H1 (cell line): Measurements from ENCODE around the gene SERPINH1.

ENCODE experiments used
- CEBPB ChIP-seq: IDR thresholded peaks from 2 replicates; pipeline ENCODE4 v1.6.1; 2012; ENCODE audit warnings: low read depth, low read length
- CHD2 ChIP-seq: IDR thresholded peaks from 2 replicates; pipeline ENCODE4 v1.6.1; 2012; ENCODE audit warnings: low read length, improper control_type of control experiment
- CTCF ChIP-seq, 3 experiments: IDR thresholded peaks; 1 replicate in 2 of 3; 2 replicates in 1 of 3; pipeline versions ENCODE4 v1.5.1 to v1.6.1; 2011; ENCODE audit warnings: low read length in 3 of 3, mild to moderate bottlenecking in 3 of 3, inconsistent platforms in 2 of 3, low read depth in 1 of 3, moderate library complexity in 1 of 3; ENCODE audit not compliant: insufficient read depth in 1 of 3; ENCODE audit errors: control extremely low read depth in 1 of 3
- EZH2 ChIP-seq: fragments of 200-600 bp; sonication (generic); IDR thresholded peaks from 2 replicates; pipeline ENCODE4 v1.7.1; 2012; ENCODE audit warnings: low read depth, mild to moderate bottlenecking, moderate library complexity, low read length, inconsistent platforms; ENCODE audit not compliant: severe bottlenecking
- GABPA ChIP-seq: IDR thresholded peaks from 2 replicates; pipeline ENCODE4 v1.6.1; 2011; ENCODE audit warnings: mild to moderate bottlenecking, low read length, moderate library complexity, borderline replicate concordance; ENCODE audit not compliant: insufficient read depth
- POLR2AphosphoS5 ChIP-seq: IDR thresholded peaks from 2 replicates; pipeline ENCODE4 v1.6.1; 2011; ENCODE audit warnings: low read depth, low read length
- RAD21 ChIP-seq, 2 experiments: IDR thresholded peaks in 1 of 2; conservative IDR thresholded peaks in 1 of 2; 2 replicates each; pipeline ENCODE4 v1.6.1; 2011; ENCODE audit warnings: low read depth in 2 of 2, low read length in 2 of 2, improper control_type of control experiment in 1 of 2, inconsistent platforms in 1 of 2, mild to moderate bottlenecking in 1 of 2, moderate library complexity in 1 of 2
- RNF2 ChIP-seq: fragments of 200-900, 300-1000 bp; sonication (generic); IDR thresholded peaks from 2 replicates; pipeline ENCODE4 v1.7.1; 2016; ENCODE audit warnings: borderline replicate concordance, low read depth, mild to moderate bottlenecking, antibody characterized with exemption, low read length; ENCODE audit not compliant: poor library complexity, severe bottlenecking; ENCODE audit errors: missing control alignments
- SP1 ChIP-seq: IDR thresholded peaks from 2 replicates; pipeline ENCODE4 v1.6.1; 2011; ENCODE audit warnings: low read depth, low read length

GRCh38 chr11:75554258-75555022, 7.6 kb upstream of the SERPINH1 start:
- TF ChIP-seq CHD2 (no peak), SP1 (peak; percentile 73; the same call in 1 of the 2 replicates), EZH2 (no peak), RNF2 (no peak), GABPA (no peak), POLR2AphosphoS5 (no peak; the same call in none of the 2 replicates), CTCF (IDR thresholded peaks at IDR 0.05; ENCODE audit: control extremely low read depth in 1 of 3, insufficient read depth in 1 of 3, low read depth in 1 of 3, low read length in 3 of 3) (no peak), CEBPB (peak; percentile 81), RAD21 (IDR thresholded peaks at IDR 0.05 in 1 of 2, conservative IDR thresholded peaks at IDR 0.05 in 1 of 2; ENCODE audit: low read depth in 2 of 2, low read length in 2 of 2) (no peak)
